AG08395 (cell line): Measurements from ENCODE around the gene MAP1LC3B.

ENCODE experiments used
- DNase-seq: peaks from one replicate; pipeline ENCODE4 v3.0.0; 2012; ENCODE audit warnings: mixed read lengths, low spot score

Gene MAP1LC3B

DNA sequence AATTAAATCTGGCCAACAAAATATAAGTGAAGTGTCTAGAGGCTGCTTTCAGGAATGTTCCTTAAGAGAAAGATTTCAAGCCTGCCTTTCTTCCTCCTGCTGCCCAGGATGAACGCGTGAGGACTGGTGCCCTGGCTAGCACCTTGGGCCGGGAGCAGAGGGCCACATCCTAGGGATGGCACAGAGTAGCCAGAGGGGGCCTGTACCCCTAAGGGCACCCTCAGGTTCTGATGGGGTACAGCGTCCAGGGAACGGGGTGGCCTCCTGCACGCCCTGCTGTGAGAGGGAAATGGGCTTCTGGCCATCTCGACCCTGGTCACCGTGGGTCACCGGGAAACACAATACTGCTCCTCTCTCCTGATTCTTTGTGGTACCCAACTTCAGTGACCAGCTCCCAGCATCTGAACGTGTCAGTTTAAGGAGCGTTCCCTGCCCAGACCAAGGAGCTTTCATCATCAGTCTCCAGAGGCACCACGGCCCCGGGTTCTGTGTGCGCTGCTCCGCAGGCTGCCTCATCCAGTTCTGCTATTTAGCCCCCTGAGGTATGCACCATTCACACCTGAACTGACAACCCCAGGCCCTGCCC is 40.3 kb downstream of the MAP1LC3B start:
- no peak for DNase-seq

DNA sequence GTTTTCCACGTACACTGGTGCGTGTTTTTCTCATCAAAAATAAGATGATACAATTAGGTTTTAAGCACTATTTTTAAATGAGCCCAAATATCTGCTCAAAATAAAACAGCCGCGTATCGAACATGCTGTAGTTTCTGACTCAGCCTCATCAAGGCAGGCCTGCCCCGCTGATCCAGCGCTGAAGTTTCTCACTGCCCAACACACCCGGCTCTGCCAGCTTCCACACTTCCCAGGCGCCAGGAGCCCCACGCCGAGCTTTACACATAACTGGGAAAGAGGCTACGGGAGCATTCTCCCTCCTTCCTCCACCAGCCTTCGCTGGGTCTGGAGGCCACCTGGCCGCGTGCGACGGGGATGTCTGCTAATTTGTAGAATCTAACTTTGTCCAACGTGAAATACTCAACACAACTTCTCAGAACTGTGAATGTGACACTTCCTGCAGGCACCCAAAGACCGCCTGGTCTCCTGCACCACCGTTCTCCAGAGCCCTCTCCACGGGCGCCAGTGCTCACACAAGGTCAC is 42.1 kb downstream of the MAP1LC3B start:
- DNase-seq, result peak; percentile 63

DNA sequence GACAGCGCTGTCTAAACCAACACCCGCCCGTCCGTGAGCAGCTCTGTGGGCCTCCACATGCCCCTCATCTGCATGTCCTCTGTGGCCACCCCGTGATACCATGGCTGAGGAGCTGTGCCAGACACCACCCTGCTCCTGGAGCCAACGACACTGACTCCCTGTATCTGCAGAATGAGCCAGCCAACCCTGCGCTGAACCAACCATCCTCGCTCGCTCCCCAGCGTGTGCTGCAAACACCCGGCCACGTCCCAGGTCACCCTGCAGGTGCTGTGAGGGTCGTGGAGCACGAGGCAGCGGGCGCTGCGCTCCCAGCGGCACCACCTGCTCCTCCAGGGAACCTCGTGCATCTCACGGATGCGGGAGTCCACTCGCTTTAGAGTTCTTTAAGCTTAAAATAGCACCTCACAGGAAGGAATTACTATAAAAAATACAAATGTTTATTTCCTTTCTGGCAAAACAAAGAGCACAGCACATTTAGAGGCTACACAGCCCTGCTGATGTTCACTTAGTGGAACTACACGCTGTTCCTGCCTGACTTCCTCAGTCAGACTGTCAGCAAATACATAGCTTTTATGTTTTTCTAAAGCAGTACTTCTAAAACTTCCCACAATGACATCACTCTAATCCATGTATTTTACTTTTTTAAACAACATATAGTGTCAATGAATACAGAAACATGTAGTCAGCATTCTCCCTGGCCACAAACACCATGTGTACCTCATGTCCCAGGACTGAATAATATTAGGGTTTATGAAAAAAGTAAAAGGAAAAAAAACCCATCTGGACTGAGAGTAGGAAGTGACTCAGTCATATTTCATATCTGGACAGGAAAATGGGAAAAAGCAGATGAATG is 43.5 kb downstream of the MAP1LC3B start:
- peak; percentile 36 for DNase-seq

- DNase-seq, result peak; percentile 30
These were observed 44.4 kb downstream of the MAP1LC3B start for GRCh38 chr16:87436225-87437172.

DNA sequence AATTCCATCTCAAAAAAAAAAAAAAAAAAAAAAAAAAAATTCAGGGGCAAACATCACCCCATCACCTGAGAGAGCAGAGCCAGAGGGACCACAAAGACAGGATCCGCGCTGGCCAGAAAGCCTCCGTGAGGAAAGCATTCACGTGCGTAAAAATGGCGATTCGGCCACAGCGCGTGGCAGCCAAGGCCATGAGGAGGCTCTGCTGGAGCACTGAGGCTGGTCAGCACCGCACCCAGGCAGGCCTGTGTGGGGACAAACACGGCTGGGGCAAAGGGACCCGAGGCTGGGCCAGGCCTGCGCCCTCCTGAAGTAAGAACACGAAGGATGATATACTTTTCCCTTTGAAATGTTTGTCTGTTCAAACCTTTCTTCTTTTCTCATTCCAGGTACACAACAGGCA is 45.2 kb downstream of the MAP1LC3B start:
- no peak for DNase-seq

GRCh38 chr16:87437911-87438610 is 45.9 kb downstream of the MAP1LC3B start:
- DNase-seq, result no peak

DNA sequence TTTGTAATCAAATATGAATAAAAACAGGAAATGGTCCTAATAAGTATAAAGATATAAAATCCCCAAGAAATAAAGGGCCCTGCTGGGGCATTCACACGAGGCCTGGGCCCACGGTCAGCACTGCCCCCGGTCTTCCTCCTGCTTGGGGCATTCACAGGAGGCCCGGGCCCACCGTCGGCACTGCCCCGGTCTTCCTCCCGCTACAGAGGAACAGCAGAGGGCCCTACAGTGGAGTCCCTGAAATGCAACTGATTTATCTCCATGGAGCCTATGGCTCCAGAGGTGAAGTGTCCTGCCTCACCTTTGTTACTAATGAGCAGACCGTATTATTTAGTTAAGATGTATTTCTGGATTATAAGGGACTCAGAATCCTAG is 46.5 kb downstream of the MAP1LC3B start:
- no peak for DNase-seq

DNA sequence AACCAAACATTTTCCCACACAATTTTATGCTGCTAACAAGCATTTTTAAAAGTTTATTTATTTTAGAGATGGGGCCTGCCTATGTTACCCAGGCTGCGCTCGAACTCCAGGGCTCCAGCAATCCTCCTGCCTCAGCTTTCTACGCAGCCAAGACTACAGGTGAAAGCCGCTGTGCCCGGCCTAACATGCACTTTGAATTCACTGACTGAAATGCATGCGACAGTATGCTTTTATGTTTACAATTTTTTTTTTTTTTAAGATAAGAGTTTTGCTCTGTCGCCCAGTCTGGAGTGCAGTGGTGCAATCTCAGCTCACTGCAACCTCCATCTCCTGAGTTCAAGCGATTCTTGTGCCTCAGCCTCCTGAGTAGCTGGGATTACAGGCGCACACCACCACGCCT is 47.8 kb downstream of the MAP1LC3B start:
- DNase-seq, result no peak

GRCh38 chr16:87441886-87442580 is 49.9 kb downstream of the MAP1LC3B start:
- no peak for DNase-seq

DNA sequence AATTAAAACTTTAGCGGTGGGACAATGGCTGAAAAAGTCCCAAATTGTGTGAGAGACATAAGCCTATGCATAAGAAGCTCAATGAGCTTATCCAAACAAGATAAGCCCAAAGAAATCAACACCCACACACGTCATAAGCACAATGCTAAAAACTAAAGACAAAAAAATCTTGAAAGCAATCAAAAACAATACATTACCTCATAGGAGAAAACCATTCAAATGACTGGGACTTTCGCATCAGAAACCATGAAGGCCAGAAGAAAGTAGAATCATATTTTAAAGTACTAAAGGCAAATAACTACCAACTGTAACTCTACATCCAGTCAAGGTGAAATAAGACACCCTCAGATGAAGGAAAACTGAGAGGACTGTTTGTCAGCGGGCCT is 50.4 kb downstream of the MAP1LC3B start:
- DNase-seq, result no peak

GRCh38 chr16:87443016-87443415 is 50.9 kb downstream of the MAP1LC3B start:
- no peak for DNase-seq

DNA sequence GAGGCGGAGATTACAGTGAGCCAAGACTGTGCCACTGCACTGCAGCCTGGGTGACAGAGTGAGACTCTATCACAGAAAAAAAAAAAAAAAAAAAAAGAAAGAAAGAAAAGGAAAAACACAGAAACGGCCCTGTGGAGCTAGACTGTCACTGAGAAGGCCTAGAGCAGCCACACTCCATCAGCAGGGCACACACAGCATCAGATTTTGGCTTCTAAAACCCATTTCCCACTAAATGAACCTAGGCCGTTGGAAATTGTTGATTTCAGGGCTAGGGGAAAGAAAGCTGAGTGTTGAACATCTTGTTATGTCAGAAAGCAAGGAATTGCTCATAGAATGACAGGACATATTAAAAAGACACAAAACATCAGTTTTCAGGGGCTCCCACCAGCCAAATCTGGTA is 51.8 kb downstream of the MAP1LC3B start:
- DNase-seq, result no peak

DNA sequence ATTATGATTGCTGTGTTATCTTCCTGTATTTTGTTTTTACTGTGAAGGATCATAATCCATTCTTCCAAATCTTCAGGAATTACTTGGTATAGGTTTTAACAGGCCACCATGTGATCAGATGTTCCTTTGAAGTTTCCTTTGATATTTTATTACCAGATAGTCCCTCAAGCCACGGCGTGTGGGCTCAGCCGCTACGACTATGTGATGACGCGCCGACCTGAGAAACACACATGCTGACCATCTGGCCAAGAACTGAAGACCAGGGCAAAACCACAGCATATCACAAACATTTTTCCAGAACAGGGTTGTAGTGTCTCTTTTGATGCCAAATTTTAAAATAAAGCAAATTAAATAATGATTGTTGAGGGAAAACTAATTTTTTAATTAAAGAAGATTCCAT is 53.4 kb downstream of the MAP1LC3B start:
- peak; percentile 75 for DNase-seq

DNA sequence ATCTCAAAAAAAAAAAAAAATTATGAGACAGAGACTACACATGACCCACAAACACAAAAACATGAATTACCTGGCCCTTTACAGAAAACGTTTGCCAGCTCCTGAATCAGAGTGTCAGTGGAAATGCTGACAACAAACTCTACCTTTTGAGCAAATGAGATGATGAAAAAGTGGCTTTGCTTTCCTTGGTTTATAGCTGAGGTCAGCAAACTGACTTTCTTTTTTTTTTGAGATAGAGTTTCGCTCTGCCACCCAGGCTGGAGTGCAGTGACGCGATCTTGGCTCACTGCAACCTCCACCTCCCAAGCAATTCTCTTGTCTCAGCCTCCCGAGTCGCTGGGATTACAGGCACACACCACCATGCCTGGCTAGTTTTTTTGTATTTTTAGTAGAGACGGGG is 54.3 kb downstream of the MAP1LC3B start:
- DNase-seq, result no peak

DNA sequence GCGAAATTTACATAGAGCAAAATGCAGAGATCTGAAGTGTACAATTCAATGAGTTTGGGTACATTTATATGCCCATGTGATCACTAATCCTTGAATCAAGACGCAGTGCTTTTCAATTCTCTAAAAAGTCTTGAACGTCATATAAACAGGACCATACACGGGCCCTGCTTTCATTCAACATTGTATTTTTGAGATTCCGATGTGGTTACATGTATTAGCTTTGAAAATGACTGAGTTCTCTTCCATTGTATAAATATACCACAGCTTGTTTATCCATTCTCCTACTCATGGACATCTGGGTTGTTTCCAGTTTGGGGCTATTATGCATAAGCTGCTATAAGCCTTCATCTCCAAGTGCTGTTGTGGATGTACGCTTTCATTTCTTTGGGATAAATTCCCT is 55.2 kb downstream of the MAP1LC3B start:
- no peak for DNase-seq

DNA sequence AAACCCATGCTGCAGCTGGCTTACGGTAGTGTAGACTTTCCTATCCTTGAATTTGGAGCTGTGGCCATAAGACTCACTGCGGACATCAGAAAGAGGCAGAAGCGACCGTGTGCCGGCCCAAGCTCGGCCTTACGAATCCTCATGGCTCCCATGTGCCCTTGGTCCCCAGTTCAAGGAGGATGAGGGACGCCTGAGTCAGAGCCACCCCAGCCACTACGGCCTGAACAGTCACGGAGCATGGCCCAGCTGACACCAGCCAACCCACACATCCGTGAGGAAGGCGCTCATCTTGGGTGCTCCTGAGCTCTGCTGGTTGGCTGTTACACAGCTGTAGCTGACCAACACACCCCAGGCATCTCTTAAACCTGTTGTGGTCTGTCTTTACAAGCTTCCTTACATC is 56.7 kb downstream of the MAP1LC3B start:
- no peak for DNase-seq

DNA sequence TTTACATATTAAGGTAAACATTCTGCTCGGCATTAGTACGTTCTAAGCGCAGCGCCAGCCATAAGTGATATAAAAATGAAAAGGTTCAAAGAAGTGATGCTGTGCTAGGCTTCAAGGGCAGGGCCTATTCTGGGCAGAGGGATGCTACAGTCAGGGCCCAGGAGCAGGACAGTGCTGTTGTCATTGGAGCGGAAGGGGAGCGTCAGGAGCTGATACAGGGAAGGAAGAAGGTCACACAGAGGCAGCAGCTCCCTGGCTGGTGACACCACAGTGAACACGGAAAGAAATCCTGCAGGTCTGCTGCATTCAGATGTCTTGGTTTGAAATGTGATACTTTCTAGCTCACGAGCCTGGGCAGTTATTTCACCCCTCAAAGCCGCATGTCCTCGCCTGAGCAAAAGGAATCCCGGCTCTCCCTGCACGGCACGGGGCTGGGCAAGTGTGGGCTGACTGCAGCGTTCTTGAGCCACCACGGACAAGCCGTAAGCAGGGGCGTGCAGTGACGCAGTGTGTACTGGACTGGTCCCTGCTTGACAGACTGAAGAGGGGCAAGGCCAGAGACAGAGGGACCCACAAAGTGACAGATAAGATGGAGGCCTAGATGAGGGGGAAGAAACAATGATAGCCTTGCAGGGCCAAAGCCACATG is 59.6 kb downstream of the MAP1LC3B start:
- DNase-seq, result no peak

GRCh38 chr16:87453326-87453725 is 61.2 kb downstream of the MAP1LC3B start:
- no peak for DNase-seq
